Endothelial cell of umbilical vein (primary cell): Measurements from ENCODE around the gene RTN1. TPM values are rescaled to one million over a fixed set of nuclear protein-coding genes. Genes with fewer than 3 reads are reported as not detected.

Source experiments
- BruUV-seq: library from RNA; stranded (reverse); fragments of 400-500 nt; replicated peaks from 2 replicates; lab custom pipeline; 2021; lab: Mats Ljungman, UMichigan
- CTCF ChIA-PET: fragments of 300-600, 350-600 bp; sonication (Branson Sonifier 250); formaldehyde crosslinking; loops from one replicate; lab custom pipeline; 2021; ENCODE audit warnings: antibody characterized with exemption, inconsistent platforms; lab: Charles Lee
- POLR2A ChIA-PET: fragments of 300-600, 350-600 bp; sonication (Branson Sonifier 250); formaldehyde crosslinking; loops from one replicate; lab custom pipeline; 2021; ENCODE audit warnings: antibody characterized with exemption, inconsistent platforms; lab: Charles Lee
- DNase-seq: peaks from one replicate; pipeline ENCODE4 v3.0.0-alpha.2; 2011; ENCODE audit warnings: low read depth, low spot score
- FAIRE-seq: peaks from 2 replicates; lab custom pipeline; 2011; peaks lifted over from hg19 to GRCh38; lab: Jason Lieb, UNC
- H2AFZ ChIP-seq: 2 replicates; pipeline ENCODE4 v1.6.0; 2012; ENCODE audit warnings: low read depth, low read length, control low read depth, inconsistent platforms
- H3K27ac ChIP-seq: 2 replicates; pipeline ENCODE4 v1.5.1; 2011; ENCODE audit warnings: low read depth, mild to moderate bottlenecking, control low read depth, low read length, moderate library complexity; ENCODE audit not compliant: insufficient read depth
- H3K27me3 ChIP-seq, 2 experiments: 2 replicates each; pipeline versions ENCODE4 v1.6.0 to v1.6.1; 2011; ENCODE audit warnings: low read length in 2 of 2, mixed read lengths in 1 of 2; ENCODE audit not compliant: control insufficient read depth in 2 of 2, insufficient read depth in 2 of 2
- H3K36me3 ChIP-seq, 2 experiments: 2 replicates in 1 of 2; 3 replicates in 1 of 2; pipeline ENCODE4 v1.5.1; 2011; ENCODE audit warnings: low read length in 2 of 2, mild to moderate bottlenecking in 1 of 2, moderate library complexity in 1 of 2; ENCODE audit not compliant: control insufficient read depth in 2 of 2, insufficient read depth in 2 of 2; ENCODE audit errors: extremely low read depth in 1 of 2
- H3K4me1 ChIP-seq: 3 replicates; pipeline ENCODE4 v1.5.1; 2011; ENCODE audit warnings: mild to moderate bottlenecking, low read length; ENCODE audit not compliant: control insufficient read depth, insufficient read depth; ENCODE audit errors: extremely low read depth
- H3K4me2 ChIP-seq: 2 replicates; pipeline ENCODE4 v1.6.1; 2011; ENCODE audit warnings: low read length, control low read depth, mixed read lengths; ENCODE audit not compliant: insufficient read depth
- H3K4me3 ChIP-seq, 3 experiments: fragments of 200-600 bp in 1 of 3; sonication (generic), shearing (Covaris generic) in 1 of 3; replicated peaks in 1 of 3; 2 replicates each; pipeline ENCODE4 v1.5.1; 2011 to 2016; ENCODE audit warnings: control low read depth in 3 of 3, low read length in 3 of 3, mild to moderate bottlenecking in 2 of 3, inconsistent platforms in 1 of 3, low read depth in 1 of 3, moderate library complexity in 1 of 3; ENCODE audit not compliant: insufficient read depth in 1 of 3
- H3K79me2 ChIP-seq: 2 replicates; pipeline ENCODE4 v1.6.0; 2012; ENCODE audit warnings: low read length, inconsistent platforms; ENCODE audit not compliant: control insufficient read depth, insufficient read depth
- H3K9ac ChIP-seq: replicated peaks from 2 replicates; pipeline ENCODE3; 2011; ENCODE audit warnings: low read length, control low read depth; ENCODE audit not compliant: insufficient read depth; ENCODE audit errors: extremely low read depth
- H3K9me1 ChIP-seq: replicated peaks from 3 replicates; pipeline ENCODE4 v1.6.0; 2011; ENCODE audit warnings: mild to moderate bottlenecking, low read length; ENCODE audit not compliant: control insufficient read depth, insufficient read depth; ENCODE audit errors: extremely low read depth
- H3K9me3 ChIP-seq: replicated peaks from 2 replicates; pipeline ENCODE4 v1.5.1; 2012; ENCODE audit warnings: low read length, inconsistent platforms; ENCODE audit not compliant: control insufficient read depth, insufficient read depth
- H4K20me1 ChIP-seq: replicated peaks from 2 replicates; pipeline ENCODE3; 2011; ENCODE audit warnings: mild to moderate bottlenecking, low read length; ENCODE audit not compliant: control insufficient read depth, insufficient read depth; ENCODE audit errors: extremely low read depth
- CTCF ChIP-seq, 2 donors: IDR thresholded peaks; 1 replicate in 1 of 2; 2 replicates in 1 of 2; pipeline ENCODE4 v1.5.1; 2011; ENCODE audit warnings: low read length in 2 of 2, mild to moderate bottlenecking in 2 of 2, moderate library complexity in 2 of 2, control low read depth in 1 of 2, inconsistent platforms in 1 of 2, low read depth in 1 of 2; ENCODE audit not compliant: insufficient read depth in 1 of 2; ENCODE audit errors: extremely low read depth in 1 of 2
- EZH2 ChIP-seq: IDR thresholded peaks from 2 replicates; pipeline ENCODE4 v1.6.1; 2012; ENCODE audit warnings: borderline replicate concordance, low read depth, mild to moderate bottlenecking, moderate library complexity, low read length, inconsistent platforms; ENCODE audit not compliant: severe bottlenecking
- FOS ChIP-seq: IDR thresholded peaks from 2 replicates; pipeline ENCODE4 v1.6.1; 2011; ENCODE audit warnings: mild to moderate bottlenecking, low read length, moderate library complexity, borderline replicate concordance; ENCODE audit not compliant: insufficient read depth
- GATA2 ChIP-seq: IDR thresholded peaks from 2 replicates; pipeline ENCODE4 v1.7.0; 2011; ENCODE audit warnings: low read depth, mild to moderate bottlenecking, moderate library complexity, mixed read lengths, low read length; ENCODE audit not compliant: insufficient read length, insufficient read depth
- JUN ChIP-seq: IDR thresholded peaks from 2 replicates; pipeline ENCODE4 v1.6.1; 2011; ENCODE audit warnings: borderline replicate concordance, low read depth; ENCODE audit not compliant: insufficient read length, insufficient read depth
- MYC ChIP-seq: IDR thresholded peaks from one replicate; pipeline ENCODE4 v1.6.1; 2011; ENCODE audit warnings: mild to moderate bottlenecking, low read depth, low read length
- POLR2A ChIP-seq: IDR thresholded peaks from 2 replicates; pipeline ENCODE4 v1.6.1; 2012; ENCODE audit warnings: low read depth, mild to moderate bottlenecking, control low read depth, low read length
- POLR2AphosphoS5 ChIP-seq: IDR thresholded peaks from 2 replicates; pipeline ENCODE4 v1.6.1; 2012; ENCODE audit warnings: low read depth, mild to moderate bottlenecking, control low read depth, low read length, moderate library complexity; ENCODE audit not compliant: insufficient read depth
- dilution Hi-C: fragments of 300-500 bp; cut with MboI; formaldehyde crosslinking; loops from one replicate; pipeline ENCODE4 v1.15.0; 2019; ENCODE audit warnings: low sequenced_read_pairs; ENCODE audit not compliant: extremely low pct_ligation_motif_present
- intact Hi-C: fragments of 100-400 bp; cut with micrococcal nuclease; formaldehyde crosslinking; loops from one replicate; pipeline ENCODE4 v1.10.0; 2022
- polyA plus RNA-seq, 4 experiments: library from polyadenylated mRNA; depleted of rRNA in 3 of 4; stranded (reverse) in 3 of 4; unstranded in 1 of 4; fragments of >200 nt; gene quantifications; 2 replicates each; pipeline versions ENCODE4 v1.2.1 to v1.2.3, GENCODE V29; 2011 to 2012; ENCODE audit warnings: missing spikeins in 1 of 4
- total RNA-seq: library from RNA; stranded (reverse); gene quantifications from 2 replicates; pipeline ENCODE4 v1.2.3, GENCODE V29; 2021
- TF ChIP-seq, protein P1 (sequence below): IDR thresholded peaks from 2 replicates; pipeline ENCODE4 v1.6.1; 2011; ENCODE audit not compliant: insufficient read depth, insufficient read length

The RTN1 gene
- total and polyA plus RNA-seq, 2 donors (not counting 3 experiments of a cell fraction or from before 2014, with no cell fraction given), result 0.10 to 0.29 TPM

DNA sequence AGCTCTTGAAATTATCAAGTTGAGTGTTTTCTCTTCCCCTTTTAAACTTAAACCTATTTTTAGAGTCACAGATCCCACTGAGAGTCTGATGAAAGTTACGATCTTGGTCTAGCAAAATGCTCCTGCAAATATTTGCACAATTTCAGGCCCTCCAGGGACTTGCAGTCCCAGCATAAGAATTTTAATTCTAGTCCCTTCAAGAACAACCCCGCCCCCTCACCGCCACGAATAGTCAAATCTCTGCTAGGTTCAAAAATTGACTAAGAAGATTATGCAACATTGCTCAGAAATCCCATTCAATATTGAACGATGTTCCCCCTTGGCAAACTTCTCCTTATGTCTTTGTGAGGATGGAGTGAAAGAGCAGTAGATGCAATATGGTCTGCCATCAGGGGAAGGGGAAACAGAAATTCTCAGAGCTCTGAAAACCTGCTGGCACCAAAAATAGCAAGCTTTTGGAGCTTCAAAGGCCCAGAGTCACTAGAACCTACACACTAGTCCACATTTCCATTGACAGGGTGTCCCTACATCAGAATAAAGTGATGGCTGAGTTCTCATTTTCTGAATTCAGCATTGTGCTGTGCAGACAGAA lies 166.4 kb downstream of the RTN1 start:
- no peaks in the 10 kb centered on the region for H3K79me2 ChIP-seq
- H3K4me3 ChIP-seq, result no peak overlapping the region
- H3K36me3 ChIP-seq, result no peaks in the 10 kb centered on the region
- no peak overlapping the region for H3K9ac ChIP-seq
- intact Hi-C loops (no loop called here), dilution Hi-C loops (no loop called here)
- no peaks in the 10 kb centered on the region for H3K9me3 ChIP-seq
- no peak overlapping the region for H3K4me2 ChIP-seq
- ChIA-PET CTCF (interaction anchor here (2.1 kb wide), 2 partner anchors 15 to 194 kb away, joined by 8 to 13 read pairs; no protein-coding TSS in a partner anchor), POLR2A (no interaction called here)
- BruUV-seq, result no TSS peak
- H3K27ac ChIP-seq, result no peak overlapping the region
- DNase-seq, result no peak
- H3K9me1 ChIP-seq, result no peaks in the 10 kb centered on the region
- H3K27me3 ChIP-seq, result peaks cover 2 to 16% of the 10 kb centered on the region in 2 experiments
- TF ChIP-seq GATA2, result no peak
- no peak for TF ChIP-seq POLR2AphosphoS5
- TF ChIP-seq MYC, result no peak
- TF ChIP-seq JUN, result no peak
- TF ChIP-seq, protein P1, sequence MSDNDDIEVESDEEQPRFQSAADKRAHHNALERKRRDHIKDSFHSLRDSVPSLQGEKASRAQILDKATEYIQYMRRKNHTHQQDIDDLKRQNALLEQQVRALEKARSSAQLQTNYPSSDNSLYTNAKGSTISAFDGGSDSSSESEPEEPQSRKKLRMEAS, result no peak
- TF ChIP-seq EZH2, result no peak
- no peak for TF ChIP-seq POLR2A
- no peak for TF ChIP-seq CTCF (IDR thresholded peaks at IDR 0.05; ENCODE audit: extremely low read depth in 1 of 2, insufficient read depth in 1 of 2, low read depth in 1 of 2, low read length in 2 of 2)
- no peak for TF ChIP-seq FOS
- H2AFZ ChIP-seq, result no peak overlapping the region
- H4K20me1 ChIP-seq, result no peaks in the 10 kb centered on the region
- H3K4me1 ChIP-seq, result no peaks in the 10 kb centered on the region
- FAIRE-seq, result no peak
